Left kidney (tissue), 2 donors: Measurements from ENCODE around the gene ARHGAP45. TPM values are rescaled to one million over a fixed set of nuclear protein-coding genes. Genes with fewer than 3 reads are reported as not detected.

ENCODE experiments used
- DNase-seq: peaks from one replicate; pipeline ENCODE4 v3.0.0-alpha.2; 2013
- polyA plus RNA-seq: library from polyadenylated mRNA; unstranded; fragments of 120-200 nt; gene quantifications from one replicate; pipeline ENCODE4 v1.2.1, GENCODE V29; 2013; ENCODE audit not compliant: insufficient read length

ARHGAP45 gene
- polyA plus RNA-seq, 1 donor = 7.2 TPM

- no peak for DNase-seq
Measured at GRCh38 chr19:1070576-1070930, 3.6 kb downstream of the ARHGAP45 start.

DNA sequence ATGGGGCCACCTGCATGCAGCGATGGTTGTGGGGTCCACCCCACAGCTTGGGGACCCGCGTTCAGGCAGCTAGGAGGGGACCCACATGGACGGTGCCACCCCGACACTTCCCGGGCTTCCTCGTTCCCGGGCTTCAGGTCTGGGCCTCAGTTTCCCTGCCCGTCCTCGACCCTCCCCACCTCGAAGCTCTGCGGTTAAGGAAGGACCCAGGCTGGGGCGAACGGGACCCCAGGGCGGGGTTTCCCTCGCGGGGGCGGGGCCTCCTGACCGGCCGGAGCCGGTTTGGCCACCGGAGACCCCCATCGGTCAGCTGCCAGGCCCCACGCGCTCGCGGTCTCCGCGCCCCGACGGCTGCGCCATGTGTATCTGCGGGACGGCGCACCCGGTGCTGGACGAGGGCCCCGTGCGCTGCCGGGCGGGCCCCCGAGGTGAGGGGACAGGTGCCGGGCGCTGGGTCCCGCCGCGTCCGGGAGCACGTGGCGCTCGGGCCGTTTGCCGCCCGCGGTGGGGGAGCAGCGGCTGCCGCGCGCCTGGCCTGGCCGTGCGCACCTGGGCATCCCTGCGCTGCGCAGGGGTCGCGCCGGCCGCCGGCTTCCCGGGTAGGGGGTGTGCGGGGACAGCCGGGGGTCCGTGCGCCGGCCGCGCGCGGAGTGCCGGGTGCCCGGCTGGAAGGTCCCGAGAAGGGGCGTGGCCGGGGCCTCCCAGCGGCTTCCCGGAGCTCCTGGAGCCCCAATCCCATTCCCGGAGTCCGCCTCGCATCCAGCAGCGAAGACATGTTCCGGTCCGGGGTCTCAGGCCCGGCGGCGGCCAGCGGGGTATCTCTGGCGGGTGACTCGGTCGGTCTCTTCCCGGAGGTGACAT lies 4.2 kb downstream of the ARHGAP45 start:
- DNase-seq = no peak

GRCh38 chr19:1072371-1073015 lies 5.5 kb downstream of the ARHGAP45 start:
- DNase-seq = no peak

- DNase-seq = no peak
Measured at GRCh38 chr19:1073063-1073955, 6.3 kb downstream of the ARHGAP45 start.

DNA sequence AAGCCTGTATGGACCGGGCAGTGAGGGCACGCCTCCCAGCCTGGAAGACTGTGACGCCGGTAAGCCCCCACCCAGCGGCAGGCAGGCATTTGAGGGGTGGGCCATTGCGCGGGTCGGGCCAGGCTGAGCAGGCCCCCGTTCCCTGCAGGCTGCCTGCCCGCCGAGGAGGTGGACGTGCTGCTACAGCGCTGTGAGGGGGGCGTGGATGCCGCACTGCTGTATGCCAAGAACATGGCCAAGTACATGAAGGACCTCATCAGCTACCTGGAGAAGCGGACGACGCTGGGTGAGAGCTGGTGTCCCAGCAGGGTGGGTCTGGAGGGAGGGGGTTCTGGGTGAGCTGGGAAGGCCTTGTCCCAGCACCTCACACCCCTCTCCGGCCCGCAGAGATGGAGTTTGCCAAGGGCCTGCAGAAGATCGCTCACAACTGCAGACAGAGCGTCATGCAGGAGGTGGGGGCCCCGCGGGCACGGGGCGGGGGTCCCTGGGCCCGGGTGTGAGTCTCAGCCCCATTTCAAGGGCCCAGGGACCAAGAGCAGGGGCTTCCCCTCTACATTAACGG lies 7.1 kb downstream of the ARHGAP45 start:
- no peak for DNase-seq

DNA sequence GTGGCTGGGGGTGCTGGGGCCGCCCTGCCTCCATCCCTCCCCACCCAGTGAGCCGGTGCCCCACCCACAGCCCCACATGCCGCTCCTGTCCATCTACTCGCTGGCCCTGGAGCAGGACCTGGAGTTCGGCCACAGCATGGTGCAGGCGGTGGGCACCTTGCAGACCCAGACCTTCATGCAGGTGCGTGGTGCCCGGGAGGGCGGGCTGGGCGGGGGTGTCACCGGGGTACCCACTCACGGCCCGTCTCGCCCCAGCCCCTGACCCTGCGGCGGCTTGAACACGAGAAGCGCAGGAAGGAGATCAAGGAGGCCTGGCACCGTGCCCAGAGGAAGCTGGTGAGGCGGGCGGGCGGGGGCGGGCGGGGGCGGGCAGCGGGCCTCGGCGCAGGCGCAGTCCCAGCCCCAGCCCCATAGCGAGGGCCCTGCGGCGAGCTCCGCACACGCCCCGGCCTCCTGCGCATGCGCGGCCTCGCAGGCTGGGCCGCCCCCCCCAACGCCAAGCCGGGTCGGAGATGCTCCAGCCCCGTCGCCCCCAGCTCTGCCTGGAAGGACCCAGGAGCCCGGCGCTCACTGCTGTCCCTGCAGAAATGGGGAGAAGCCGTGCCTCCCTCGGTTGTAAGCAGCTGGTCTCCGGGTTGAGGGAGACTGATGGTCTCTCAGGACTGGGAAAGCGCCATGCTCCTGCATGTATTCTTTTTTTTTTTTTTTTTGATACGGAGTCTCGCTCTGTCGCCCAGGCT lies 7.7 kb downstream of the ARHGAP45 start:
- no peak for DNase-seq

- DNase-seq = no peak
Measured at GRCh38 chr19:1076046-1076386, 9.0 kb downstream of the ARHGAP45 start.

GRCh38 chr19:1076951-1077350 lies 10.0 kb downstream of the ARHGAP45 start:
- DNase-seq = no peak

DNA sequence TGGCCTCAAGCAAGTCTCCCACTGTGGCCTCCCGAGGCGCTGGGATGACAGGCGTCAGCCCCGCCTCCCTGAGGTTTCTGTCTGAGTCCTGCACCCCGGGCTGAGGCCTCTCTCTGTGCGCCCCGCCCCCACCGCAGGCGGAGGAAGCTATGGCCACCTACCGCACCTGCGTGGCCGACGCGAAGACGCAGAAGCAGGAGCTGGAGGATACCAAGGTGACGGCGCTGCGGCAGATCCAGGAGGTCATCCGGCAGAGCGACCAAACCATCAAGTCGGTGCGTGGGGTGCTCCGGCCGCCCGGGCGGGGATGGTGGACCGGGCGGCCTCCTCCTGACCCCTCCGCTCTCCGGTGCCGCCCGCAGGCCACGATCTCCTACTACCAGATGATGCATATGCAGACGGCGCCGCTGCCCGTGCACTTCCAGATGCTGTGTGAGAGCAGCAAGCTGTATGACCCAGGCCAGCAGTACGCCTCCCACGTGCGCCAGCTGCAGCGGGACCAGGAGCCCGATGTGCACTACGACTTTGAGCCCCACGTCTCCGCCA lies 12.7 kb downstream of the ARHGAP45 start:
- no peak for DNase-seq

DNA sequence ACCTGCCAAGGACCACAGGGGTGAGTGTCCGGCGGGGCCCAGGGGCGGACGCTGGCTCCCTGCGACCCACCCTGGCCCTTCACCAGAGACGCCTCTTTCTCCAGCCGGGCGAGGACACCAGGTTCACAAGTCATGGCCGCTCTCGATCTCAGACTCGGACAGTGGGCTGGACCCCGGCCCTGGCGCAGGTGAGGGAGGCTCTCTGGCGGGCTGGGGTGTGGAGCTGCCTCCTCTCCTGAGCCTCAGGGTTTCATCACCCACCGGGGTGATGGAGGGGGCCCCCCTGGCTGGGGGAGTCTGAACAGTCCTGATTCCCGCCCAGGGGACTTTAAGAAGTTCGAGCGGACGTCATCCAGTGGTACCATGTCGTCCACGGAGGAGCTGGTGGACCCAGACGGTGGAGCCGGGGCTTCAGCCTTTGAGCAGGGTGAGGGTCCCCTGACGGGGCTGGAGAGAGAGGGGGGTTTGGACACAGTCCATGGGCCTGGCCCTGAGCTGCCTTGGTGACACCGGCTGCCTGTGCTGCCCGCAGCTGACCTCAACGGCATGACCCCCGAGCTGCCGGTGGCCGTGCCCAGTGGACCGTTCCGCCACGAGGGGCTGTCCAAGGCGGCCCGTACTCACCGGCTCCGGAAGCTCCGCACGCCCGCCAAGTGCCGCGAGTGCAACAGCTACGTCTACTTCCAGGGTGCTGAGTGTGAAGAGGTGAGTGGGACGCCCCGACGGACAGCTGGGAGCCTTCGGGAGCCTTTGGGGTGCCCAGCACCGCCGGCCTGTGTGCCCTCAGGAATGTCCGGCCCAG lies 13.6 kb downstream of the ARHGAP45 start:
- DNase-seq = no peak

DNA sequence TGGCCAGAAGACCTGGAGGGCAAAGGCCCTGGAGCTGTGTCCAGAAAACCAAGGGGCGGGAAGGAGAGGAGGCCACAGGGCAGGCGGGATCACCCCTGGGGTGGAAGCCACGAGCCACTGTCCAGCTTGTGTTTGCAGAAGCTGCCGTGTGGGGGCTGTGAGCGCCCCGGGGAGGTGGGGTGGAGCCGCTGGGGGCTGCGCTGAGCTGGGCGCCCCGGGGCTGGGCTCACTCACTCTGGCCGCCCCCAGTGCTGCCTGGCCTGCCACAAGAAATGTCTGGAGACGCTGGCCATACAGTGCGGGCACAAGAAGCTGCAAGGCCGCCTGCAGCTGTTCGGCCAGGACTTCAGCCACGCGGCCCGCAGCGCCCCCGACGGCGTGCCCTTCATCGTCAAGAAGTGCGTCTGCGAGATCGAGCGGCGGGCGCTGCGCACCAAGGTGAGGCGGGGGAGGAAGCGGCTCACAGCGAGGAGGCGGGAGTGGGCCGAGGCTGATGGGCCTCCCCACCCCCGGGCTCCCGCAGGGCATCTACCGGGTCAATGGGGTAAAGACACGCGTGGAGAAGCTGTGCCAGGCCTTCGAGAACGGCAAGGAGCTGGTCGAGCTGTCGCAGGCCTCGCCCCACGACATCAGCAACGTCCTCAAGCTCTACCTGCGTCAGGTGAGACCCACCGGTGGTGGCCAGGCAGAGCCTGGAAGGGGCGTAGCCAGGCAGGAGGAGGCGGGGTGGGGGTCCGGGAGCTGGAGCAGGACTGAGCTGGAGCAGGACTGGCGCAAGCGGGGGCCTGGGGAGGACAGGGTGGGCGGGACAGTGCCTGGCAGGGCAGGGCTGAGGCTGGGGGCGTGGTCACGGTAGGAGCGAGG lies 14.6 kb downstream of the ARHGAP45 start:
- DNase-seq = no peak

DNA sequence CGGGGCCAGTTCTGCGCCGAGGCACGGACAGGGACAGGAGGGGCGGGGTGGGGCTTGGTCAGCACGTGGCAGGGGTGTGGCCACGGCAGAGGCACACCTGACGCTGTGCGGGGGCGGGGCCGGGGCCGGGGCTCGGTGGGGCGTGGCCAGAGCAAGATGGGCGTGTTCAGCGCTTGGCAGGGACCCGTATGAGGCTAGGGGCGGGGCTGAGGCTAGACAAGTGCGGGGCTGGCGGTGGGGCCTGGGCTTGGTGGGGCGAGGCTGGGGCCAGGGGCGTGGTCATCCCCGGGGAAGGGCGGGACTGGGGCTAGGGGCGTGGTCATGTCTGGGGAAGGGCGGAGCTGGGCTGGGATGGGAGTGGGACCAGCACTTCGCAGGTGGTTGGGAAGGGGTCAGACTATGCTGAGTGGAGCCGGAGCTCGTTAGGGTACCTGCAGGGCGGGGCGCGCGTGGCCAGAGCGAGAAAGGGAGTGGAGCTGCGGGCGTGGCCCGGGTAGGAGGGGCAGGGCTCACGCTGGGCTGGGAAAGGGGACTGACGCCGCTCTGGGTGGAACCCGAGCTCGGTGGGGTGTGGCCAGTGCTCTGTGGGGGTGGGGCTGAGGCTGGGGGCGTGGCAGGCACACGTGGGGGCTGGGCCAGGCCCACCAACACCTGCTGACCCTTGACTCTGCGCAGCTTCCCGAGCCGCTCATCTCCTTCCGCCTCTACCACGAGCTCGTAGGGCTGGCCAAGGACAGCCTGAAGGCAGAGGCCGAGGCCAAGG lies 15.4 kb downstream of the ARHGAP45 start:
- DNase-seq = peak; percentile 66

DNA sequence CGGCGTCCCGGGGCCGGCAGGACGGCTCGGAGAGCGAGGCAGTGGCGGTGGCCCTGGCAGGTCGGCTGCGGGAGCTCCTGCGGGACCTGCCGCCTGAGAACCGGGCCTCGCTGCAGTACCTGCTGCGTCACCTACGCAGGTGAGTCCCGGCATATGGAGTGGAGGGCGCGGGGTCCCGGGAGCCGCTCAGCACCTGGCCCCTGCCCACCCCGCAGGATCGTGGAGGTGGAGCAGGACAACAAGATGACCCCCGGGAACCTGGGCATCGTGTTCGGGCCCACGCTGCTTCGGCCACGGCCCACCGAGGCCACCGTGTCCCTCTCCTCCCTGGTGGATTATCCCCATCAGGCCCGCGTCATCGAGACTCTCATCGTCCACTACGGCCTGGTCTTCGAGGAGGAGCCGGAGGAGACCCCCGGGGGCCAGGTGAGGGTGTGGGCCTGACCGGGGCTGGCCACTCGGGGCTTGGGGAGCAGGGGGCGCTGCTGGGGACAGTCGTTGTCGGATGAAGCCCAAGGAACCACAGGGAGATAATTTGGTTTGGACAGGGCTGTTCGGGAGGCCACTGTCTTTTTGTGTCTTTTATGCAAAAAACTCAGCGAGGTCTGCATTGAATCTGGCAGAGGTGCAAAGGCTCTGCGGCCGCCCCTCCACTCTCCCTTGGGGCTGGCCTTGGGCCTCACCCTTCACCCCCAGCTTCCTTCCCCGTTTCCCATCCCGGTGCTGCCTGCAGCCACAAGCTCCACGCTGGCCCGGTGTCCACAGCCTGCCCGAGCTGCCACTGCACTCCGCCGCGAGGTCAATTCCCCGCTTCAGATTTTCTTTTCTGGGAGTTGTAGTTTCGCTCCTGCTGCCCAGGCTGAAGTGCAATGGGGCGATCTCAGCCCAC lies 16.2 kb downstream of the ARHGAP45 start:
- no peak for DNase-seq

DNA sequence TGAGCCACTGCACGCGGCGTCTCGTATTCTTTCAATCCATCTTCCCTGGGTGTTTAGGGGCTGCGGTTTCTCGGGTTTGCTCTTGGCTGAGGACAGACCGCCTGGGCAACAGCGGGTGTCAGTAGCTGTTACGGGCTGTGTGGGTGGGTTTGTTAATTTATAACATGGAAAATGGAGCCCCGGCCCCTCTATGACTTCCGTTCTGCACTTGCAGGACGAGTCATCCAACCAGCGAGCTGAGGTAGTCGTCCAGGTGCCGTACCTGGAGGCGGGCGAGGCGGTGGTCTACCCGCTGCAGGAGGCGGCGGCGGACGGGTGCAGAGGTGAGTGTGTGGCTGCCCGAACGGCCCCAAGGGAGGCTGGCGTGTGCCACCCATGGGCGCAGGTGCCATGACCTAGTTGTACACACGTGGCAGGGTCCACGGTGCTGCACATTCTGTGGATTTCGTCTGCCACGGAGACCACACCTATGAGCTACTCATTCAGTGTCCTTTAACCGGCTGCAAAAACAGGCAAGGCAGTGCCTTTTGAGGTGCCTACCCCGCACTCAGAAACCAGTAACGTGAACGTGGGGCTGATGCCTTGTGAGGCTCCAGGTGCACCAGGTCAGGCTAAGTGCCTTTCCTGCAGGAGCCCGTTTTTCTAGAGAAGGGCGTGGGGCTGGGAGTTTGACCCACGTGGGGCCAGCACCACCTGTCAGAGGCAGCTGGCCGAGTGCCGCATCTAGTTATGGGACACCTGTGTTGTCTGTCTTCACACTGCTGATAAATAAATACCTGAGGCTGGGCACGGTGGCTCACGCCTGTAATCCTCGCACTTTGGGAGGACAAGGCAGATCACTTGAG lies 17.3 kb downstream of the ARHGAP45 start:
- no peak for DNase-seq

DNA sequence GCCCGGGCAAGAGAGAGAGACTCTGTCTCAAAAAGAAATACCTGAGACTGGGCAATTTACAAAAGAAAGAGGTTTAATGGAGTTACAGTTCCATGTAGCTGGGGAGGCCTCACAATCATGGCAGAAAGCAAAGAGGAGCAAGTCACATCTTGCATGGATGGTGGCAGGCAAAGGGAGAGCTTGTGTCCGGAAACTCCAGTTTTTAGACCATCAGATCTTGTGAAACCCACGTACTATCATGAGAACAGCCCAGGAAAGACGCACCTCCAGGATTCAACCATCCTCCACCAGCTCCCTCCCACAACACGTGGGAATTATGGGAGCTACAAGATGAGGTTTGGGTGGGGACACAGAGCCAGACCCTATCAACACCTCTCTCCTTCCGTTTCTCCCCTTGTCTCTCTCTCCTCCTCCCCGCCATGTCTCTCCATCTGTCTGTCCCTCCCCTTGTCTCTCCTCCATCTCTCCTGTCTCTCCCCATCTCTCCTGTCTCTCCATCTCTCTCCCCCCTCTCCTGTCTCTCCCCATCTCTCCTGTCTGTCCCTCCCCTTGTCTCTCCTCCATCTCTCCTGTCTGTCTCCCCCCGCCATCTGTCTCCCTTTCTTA lies 18.2 kb downstream of the ARHGAP45 start:
- DNase-seq = no peak
